Measurements from ENCODE around the gene SCOC.
"Not testable (repeated sequence)": the region's sequence is repeated elsewhere in the genome, so short reads cannot be mapped to it uniquely, and the experiment has no call there.

The SCOC gene

DNA sequence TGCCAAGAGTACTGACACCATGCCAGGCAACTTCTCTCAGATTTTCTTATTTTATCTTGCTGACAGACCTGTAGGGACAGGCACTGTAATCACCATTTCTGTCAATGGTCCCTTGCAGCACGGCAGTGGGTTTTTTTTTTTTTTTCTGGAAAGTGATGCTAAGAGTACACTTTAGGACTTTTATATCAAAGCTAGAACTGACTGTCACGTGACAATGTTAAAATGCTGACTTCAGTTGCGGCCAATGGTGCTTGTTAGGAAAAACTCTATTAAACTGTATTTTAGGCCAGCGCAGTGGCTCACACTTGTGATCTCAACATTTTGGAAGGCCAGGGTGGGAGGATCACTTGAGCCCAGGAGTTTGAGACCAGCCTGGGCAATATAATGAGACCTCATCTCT, 12.3 kb upstream of the SCOC start:
- no peak for DNase-seq (ENCODE audit: low read depth)

DNA sequence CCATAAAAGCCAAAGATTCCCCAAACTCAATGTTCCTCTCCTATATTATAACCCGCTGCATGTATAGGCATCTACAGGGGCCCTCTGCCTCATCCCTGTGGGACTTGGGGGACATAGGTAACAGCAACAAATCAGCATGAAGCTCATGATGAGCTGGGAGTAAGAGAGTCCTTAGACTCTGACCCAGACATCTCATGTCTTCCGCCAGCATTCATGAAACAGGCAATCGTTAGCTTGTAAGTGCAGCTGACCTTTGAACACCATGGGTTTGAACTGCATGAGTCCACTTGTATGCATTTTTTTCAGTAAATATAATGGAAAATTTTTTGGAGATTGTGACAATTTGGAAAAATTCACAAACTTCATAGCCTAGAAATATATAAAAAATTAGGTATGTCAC, 10.4 kb upstream of the SCOC start:
- DNase-seq (ENCODE audit: low read depth), result no peak

DNA sequence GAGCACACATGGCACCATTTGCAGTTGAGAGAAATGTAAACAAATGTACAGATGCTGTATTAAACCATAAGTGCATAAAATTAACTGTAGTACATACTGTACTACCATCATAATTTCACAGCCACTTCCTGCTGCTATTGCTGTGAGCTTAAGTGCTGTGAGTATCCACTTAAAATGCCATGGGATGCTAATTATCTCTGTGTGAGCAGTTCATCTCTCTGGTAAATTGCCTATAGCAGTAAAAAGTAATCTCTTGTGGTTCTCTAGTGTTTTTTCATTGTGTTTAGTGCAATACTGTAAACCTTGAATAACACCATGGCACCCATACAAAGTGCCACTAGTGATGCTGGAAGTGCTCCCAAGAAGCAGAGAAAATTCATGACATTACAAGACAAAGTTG, 9.9 kb upstream of the SCOC start:
- no peak for DNase-seq (ENCODE audit: low read depth)

DNA sequence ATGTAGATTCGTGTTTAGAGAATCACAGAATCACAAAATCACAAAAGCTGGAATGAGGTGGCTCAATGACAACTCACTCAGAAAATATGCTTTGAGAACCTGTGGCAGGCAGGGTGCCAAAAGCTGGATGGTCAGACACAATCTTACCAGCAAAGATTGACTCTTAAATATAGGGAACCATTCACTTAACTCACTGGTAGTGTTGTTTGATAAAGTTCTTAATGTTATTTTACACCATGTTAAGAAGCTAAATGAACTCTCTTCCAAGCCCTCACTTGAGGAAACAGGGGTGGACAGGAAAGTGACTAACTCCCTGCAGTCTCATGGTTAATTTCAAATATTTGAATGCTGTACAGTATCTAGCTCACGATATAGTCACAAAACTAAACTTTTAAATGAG, 5.7 kb upstream of the SCOC start:
- no peak for DNase-seq (ENCODE audit: low read depth)

DNA sequence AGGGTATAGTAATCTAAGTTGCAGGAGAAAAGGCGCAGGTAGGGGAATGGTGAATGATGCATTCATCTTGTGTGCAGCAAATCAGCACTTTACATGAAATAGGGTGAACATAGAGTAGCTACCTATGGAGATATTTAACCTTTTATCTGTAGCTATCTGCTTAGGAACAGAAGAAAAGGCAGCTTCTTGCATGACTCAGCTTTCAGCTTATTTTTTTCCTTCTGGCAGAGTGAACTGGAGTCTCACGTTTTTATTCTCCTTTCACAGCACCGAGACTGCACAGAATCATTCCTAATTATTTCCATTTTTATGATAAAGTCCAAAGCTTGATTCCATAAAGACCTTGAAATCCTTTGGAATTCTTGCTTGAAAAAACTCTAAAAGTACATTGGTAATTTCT, 4.8 kb upstream of the SCOC start:
- DNase-seq (ENCODE audit: low read depth), result no peak

DNA sequence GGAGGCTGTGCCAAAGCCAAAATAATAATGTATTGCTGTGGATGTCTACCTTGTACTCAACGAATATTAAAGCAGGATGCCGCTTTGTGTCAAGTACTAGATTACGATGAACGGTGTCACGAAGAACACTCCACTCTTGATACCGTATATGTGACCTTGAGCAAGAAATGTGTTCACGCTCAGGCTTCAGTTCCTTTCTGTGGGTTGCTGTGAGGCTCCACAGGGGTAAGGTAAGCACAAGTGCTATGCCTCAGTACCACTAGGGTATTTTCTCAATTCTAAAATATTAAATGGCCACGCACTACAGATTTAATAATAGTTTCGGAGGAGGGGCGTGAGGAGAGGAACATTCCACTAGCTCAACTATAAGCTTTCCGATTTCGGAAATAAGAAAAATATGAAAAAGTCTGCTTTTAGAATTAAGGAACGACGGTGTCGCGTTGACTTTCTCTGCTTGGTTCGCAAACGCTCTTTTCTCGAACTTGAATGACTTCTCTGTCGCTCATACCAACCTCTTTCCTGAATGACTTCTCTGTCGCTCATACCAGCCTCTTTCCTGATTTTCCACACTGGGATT, 607 bp upstream of the SCOC start:
- DNase-seq (ENCODE audit: low read depth), result no peak

DNA sequence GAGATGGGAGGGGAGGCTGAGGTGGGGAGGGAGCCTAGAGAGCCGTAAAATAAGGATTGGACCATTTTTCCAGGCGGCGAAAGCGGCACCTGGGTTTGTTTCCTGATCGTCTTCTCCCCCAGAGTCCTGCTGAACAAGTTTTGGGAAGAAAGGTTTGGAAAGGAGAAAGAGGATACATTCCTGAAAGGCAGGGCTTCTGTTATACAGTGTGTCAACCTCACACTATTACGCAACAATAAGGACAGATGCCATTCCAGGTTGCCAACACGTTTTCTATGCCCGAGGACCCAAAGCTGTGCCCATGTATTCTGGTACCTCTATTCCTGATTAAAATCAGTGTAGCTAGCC, 658 bp downstream of the SCOC start:
- DNase-seq (ENCODE audit: low read depth), result no peak

DNA sequence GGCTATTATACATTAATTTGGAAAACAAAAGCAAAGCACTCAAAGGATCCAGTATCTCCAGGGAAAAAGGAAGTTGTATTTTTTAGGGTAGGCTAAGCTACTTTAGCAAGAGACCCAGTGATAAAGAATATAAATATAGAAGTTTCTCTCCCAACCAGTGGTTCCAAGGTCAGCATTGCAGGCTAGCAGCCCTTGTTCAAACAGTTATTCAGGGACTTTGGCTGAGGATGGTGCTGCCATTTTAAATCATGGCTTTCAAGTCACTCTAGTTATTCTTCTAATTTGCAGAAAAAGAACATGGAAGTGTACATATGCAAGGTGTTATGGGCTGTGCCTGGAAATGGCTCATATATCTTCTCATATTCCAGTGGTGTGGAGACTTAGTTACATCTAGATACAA, 9.3 kb downstream of the SCOC start:
- no peak for DNase-seq (ENCODE audit: low read depth)

DNA sequence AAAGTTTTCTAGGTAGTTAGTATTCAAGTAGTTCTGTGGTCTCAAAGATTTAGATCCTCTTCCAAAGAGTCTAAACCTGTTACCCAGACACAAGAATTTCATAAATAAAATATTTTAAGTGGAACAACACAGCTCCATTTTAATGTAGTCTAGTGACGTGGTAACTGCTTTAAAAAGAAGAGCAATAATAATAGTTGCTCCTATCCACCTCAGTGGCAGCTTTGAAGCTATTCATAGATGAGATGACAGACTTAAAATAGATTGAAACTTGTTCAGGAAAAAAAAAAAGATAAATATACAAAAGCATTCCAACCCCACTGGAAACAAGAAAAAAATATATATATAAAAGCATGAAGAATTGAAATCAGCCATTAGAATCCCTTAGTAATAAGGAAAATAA, 14.6 kb downstream of the SCOC start:
- DNase-seq (ENCODE audit: low read depth), result no peak

DNA sequence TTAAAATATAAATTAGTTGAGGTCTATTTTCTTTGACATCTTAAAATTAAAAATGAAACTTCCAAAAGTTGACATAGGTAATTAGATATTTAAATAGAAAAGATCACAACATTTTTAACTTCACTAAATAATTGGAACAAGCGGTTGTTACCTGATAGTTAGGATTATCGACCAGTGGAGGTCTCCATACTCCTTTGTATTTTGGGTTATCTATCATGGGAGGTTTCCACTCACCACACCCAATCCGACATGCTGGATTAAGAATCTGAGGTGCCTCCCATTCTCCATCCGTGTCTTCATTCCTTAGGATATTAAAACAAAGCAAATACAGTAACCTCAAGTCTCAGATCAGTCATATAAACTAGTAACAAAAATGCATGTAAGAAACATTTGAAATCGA, 22.2 kb downstream of the SCOC start:
- DNase-seq (ENCODE audit: low read depth), result no peak

DNA sequence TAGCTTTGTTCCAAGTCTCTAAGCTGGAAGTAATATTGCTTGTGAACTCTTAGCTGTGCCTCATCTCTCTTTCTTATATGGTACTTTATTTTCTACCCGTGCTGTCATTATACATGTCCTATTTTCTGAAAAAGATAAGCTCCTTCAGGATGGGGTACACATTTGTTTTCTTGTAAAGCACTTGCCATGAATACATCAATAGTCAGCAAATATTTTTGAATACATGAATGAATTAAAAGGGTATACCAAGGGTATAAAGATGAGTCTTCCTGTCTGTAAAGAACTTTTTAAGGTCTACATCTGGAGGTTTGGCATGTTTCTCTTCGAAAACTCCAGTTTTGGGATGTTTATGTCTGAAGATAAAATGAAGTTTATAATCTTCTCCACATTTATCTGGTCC, 26.7 kb downstream of the SCOC start:
- no peak for DNase-seq (ENCODE audit: low read depth)

DNA sequence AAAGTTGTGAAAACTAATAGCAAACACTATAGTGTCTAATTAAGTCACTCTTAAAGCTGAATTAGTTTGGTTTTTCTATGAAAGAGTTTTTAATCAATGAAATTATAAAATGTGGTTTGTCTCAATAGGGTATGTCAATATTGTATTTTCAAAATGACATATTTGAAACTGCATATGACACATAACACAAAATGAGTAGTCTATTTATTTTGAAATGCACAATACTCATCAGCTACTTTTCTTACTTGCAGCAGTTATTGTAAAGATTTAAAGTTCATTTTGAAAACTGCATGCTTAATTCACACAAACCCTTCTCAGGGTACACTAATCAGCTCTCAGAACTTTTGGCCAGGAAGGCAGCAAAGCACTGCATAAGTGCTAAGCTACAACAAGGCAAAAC, 32.8 kb downstream of the SCOC start:
- no peak for DNase-seq (ENCODE audit: low read depth)

DNA sequence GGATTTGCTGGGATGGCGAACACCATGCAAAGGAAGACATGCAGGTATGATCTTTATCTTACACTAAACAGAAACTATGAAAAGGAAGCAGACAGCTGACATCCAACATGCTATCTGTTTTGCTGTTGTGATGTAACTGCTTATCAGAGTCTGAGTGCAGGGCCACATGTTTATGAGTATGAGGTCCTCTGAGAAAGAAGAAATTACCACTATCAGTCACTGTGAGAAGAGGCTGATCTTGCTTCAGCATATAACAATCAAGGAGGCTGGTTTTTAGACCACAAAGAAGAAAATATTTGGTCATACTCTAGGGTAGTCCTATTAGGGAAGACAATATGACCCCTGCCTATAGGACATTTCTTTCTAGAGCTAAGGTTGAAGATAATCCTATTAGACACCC, 35.5 kb downstream of the SCOC start:
- DNase-seq (ENCODE audit: low read depth), result no peak

DNA sequence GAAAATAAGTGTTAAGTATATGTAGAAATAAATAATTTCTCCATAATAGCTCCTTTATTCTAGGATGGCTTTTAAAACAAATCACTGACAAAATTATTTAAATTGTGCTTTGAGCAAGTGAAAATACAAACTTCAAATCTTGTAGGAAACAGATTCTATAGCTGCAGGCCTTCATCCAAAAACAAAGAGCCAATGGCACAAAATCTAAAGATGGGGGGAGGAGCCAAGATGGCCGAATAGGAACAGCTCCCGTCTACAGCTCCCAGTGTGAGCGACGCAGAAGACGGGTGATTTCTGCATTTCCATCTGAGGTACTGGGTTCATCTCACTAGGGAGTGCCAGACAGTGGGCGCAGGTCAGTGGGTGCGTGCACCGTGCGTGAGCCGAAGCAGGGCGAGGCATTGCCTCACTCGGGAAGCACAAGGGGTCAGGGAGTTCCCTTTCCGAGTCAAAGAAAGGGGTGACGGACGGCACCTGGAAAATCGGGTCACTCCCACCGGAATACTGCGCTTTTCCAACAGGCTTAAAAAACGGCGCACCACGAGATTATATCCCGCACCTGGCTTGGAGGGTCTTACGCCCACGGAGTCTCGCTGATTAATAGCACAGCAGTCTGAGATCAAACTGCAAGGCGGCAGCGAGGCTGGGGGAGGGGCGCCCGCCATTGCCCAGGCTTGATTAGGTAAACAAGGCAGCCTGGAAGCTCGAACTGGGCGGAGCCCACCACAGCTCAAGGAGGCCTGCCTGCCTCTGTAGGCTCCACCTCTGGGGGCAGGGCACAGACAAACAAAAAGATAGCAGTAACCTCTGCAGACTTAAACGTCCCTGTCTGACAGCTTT, 39.9 kb downstream of the SCOC start:
- not testable (repeated sequence) for DNase-seq (ENCODE audit: low read depth)

DNA sequence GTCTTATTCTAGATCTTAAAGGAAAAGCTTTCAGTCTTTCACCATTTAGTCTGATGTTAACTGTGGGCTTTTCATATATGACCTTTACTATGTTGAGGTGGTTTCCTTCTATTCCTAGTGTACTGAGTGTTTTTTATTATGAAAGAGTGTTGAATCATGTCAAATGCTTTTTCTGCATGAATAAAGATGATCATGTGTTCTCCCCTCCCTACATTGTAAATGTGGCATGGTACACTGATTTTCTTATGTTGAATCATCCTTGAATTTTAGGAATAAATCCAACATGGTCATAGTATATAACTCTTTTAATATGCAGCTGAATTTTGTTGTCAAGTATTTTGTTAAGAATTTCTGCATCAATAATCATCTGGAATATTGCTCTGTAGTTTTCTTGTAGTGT, 49.7 kb downstream of the SCOC start:
- DNase-seq (ENCODE audit: low read depth), result no peak

DNA sequence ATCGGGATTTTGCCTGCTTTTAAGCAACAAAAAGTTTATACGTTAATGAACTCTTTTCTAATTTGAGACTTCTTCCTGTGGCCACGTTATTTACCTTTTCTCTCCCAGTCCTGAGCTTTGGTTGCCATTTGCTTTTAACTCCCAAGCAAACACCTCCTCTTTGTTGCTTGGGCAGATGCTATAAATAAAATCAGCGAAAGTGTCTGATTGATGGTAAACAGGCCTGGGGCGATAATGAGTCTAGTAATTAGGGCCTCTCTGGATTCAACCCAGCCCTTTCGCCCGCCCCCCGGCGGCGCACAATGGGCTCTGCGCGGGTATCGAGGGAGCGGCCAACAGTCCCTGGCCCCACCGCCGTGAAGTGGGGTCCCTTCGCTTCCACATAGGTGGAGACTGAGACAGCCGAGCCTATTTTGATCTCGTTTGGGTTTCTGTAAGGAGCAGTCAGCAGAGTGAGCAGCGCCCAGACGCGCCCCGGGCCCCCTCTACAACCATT, 53.2 kb downstream of the SCOC start:
- DNase-seq (ENCODE audit: low read depth), result no peak

DNA sequence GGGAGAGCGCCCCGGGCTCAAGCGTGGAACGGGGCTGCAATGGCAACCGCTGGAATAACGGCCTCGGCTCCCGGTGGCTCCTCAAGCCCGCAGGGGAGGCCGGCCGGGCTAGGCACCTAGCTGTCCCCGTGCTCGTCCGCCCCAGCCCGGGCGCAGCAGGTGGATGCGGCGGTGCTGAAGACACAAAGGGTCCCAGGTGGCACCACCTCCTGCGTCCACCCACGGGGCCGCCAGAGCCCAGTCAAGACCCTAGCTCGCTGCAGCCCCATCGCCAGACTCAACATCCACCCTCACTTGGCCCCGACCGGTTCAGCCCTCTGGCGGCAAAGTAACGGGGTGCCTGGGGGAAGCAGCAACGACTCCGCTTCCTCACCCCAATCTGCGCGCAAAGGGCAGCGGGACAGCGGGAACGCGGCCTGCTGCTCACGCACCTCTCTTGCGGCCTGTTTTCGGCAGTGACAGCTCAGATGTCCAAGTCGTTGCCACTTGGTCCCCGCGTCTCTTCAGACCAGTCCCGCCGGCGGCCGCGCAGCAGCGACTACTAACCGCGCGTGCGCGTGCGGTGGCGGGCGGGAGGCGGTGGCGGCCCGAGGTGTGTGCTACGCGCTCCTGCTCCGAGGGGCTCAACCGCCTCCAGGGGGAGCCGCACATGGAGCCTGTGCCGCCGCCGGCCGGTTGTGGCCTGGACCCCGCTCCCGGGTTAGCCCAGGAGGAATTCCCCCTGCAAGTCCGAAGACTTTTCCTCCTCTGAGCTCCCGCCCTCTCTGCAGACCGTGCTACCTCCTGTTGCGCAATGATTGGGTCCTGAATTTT, 53.9 kb downstream of the SCOC start, which contains the start of gene CLGN:
Gene CLGN, minus strand, starts transcription at position 543 of the 813 bp plus-strand sequence. CDS start 14,570 bp downstream, outside the sequence.
- peak; percentile 45 for DNase-seq (ENCODE audit: low read depth)

DNA sequence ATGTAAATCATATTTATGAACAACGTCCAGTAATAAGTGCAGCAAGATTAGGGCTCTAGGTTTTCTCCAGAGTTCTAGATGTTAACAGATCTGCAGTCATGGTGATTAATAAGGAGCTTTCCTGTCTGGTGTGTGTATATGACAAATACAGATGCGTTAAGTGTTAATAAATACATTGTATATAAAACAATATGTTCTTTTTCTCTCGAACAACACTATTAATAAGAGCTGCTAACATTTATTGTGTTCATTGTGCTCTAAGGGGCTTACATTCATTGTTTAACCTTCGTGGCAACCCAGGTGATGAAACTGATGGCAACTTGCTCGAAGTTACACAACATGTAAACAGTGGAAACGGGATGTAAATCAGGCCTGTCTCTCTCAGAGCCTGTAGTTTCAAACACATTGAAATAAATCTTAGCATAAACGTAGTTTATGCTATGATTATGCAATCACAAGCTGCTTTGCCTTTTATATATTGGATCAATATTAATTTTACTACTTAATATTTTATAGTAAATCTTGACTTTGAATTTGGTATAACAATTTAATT, 54.5 kb downstream of the SCOC start:
- DNase-seq (ENCODE audit: low read depth), result no peak
